HepG2 (cell line): Measurements from ENCODE around the gene AADACL4. TPM values are rescaled to one million over a fixed set of nuclear protein-coding genes. Genes with fewer than 3 reads are reported as not detected.

ENCODE experiments used
- BRD4 ChIP-seq: sonication (generic); formaldehyde crosslinking; IDR thresholded peaks from 2 replicates; pipeline ENCODE4 v1.4.0; 2020; ENCODE audit warnings: missing genetic modification reagents
- DR1 ChIP-seq: sonication (generic); formaldehyde crosslinking; IDR thresholded peaks from 2 replicates; pipeline ENCODE4 v1.8.0; 2021; ENCODE audit warnings: mild to moderate bottlenecking, missing genetic modification reagents, inconsistent platforms
- ETV6 ChIP-seq: sonication (generic); formaldehyde crosslinking; conservative IDR thresholded peaks from 2 replicates; pipeline ENCODE4 v1.4.0; 2020; ENCODE audit warnings: missing genetic modification reagents
- EZH2 ChIP-seq: conservative IDR thresholded peaks from 2 replicates; pipeline ENCODE4 v1.6.1; 2012; ENCODE audit warnings: mild to moderate bottlenecking, low read depth, low read length, moderate library complexity
- FOXA1 ChIP-seq, 2 experiments: fragments of 450-650 bp in 1 of 2; sonication (generic) in 1 of 2; formaldehyde crosslinking in 1 of 2; IDR thresholded peaks; 2 replicates each; pipeline versions ENCODE4 v1.4.0 to v1.6.1; 2016 to 2020; ENCODE audit warnings: missing genetic modification reagents in 1 of 2
- FOXM1 ChIP-seq: sonication (generic); formaldehyde crosslinking; IDR thresholded peaks from 2 replicates; pipeline ENCODE4 v1.5.0; 2020; ENCODE audit warnings: missing genetic modification reagents
- GTF3A ChIP-seq: sonication (generic); formaldehyde crosslinking; conservative IDR thresholded peaks from 2 replicates; pipeline ENCODE4 v1.4.0; 2020; ENCODE audit warnings: mild to moderate bottlenecking, missing genetic modification reagents
- ISL2 ChIP-seq: sonication (generic); formaldehyde crosslinking; IDR thresholded peaks from 2 replicates; pipeline ENCODE4 v1.5.0; 2020; ENCODE audit warnings: missing genetic modification reagents
- KDM5A ChIP-seq: fragments of 200-600 bp; sonication (generic); IDR thresholded peaks from 2 replicates; pipeline ENCODE4 v1.7.0; 2018; ENCODE audit warnings: antibody characterized with exemption, mild to moderate bottlenecking, low read length, borderline replicate concordance
- MBD4 ChIP-seq: IDR thresholded peaks from 2 replicates; pipeline ENCODE4 v1.6.1; 2012; ENCODE audit warnings: low read length, inconsistent platforms, borderline replicate concordance
- MED13 ChIP-seq: sonication (generic); formaldehyde crosslinking; IDR thresholded peaks from 2 replicates; pipeline ENCODE4 v1.5.0; 2020; ENCODE audit warnings: missing genetic modification reagents
- MIXL1 ChIP-seq: IDR thresholded peaks from 2 replicates; pipeline ENCODE4 v1.6.1; 2016
- RARG ChIP-seq: sonication (generic); formaldehyde crosslinking; IDR thresholded peaks from 2 replicates; pipeline ENCODE4 v1.4.0; 2020; ENCODE audit warnings: low read depth, mild to moderate bottlenecking, missing genetic modification reagents
- SNRNP70 ChIP-seq: fragments of 200-400 bp; formaldehyde crosslinking; IDR thresholded peaks from 2 replicates; pipeline ENCODE4 v1.6.1; 2017; ENCODE audit warnings: mild to moderate bottlenecking, low read depth, low read length, moderate library complexity
- ZNF264 ChIP-seq: sonication (generic); formaldehyde crosslinking; IDR thresholded peaks from 2 replicates; pipeline ENCODE4 v1.4.0; 2020; ENCODE audit warnings: missing genetic modification reagents
- ZNF296 ChIP-seq: sonication (generic); formaldehyde crosslinking; conservative IDR thresholded peaks from 2 replicates; pipeline ENCODE4 v1.5.0; 2020; ENCODE audit warnings: mild to moderate bottlenecking, missing genetic modification reagents
- ZNF441 ChIP-seq: sonication (generic); formaldehyde crosslinking; IDR thresholded peaks from 2 replicates; pipeline ENCODE4 v1.7.0; 2021; ENCODE audit warnings: missing genetic modification reagents, borderline replicate concordance
- ZNF562 ChIP-seq: sonication (generic); formaldehyde crosslinking; IDR thresholded peaks from 2 replicates; pipeline ENCODE4 v1.8.0; 2022; ENCODE audit warnings: missing genetic modification reagents, borderline replicate concordance
- ZNF569 ChIP-seq: sonication (generic); formaldehyde crosslinking; IDR thresholded peaks from 2 replicates; pipeline ENCODE4 v1.5.0; 2020; ENCODE audit warnings: mild to moderate bottlenecking, missing genetic modification reagents, moderate library complexity, borderline replicate concordance
- ZNF619 ChIP-seq: sonication (generic); formaldehyde crosslinking; IDR thresholded peaks from 2 replicates; pipeline ENCODE4 v1.4.0; 2020; ENCODE audit warnings: mild to moderate bottlenecking, missing genetic modification reagents
- ZNF776 ChIP-seq: sonication (generic); formaldehyde crosslinking; IDR thresholded peaks from 2 replicates; pipeline ENCODE4 v1.4.0; 2020; ENCODE audit warnings: mild to moderate bottlenecking, missing genetic modification reagents
- ZSCAN22 ChIP-seq: sonication (generic); formaldehyde crosslinking; IDR thresholded peaks from 2 replicates; pipeline ENCODE4 v1.4.0; 2020; ENCODE audit warnings: mild to moderate bottlenecking, missing genetic modification reagents
- polyA plus RNA-seq, 8 experiments: library from polyadenylated mRNA; depleted of rRNA in 3 of 8; stranded (reverse) in 7 of 8; unstranded in 1 of 8; fragments of >200 nt; fragmentation: Illumina TruSeq in 4 of 8; extraction: Trizol in 4 of 8; gene quantifications; 2 replicates each; pipeline versions ENCODE4 v1.2.1 to v1.2.3, GENCODE V29; 2011 to 2016; ENCODE audit warnings: low read depth in 4 of 8, missing spikeins in 1 of 8, mixed read lengths in 1 of 8; ENCODE audit not compliant: insufficient read depth in 1 of 8
- total RNA-seq, 5 experiments: library from RNA; depleted of rRNA; stranded (reverse); fragments of >200 nt; fragmentation: Illumina TruSeq; extraction: Trizol; gene quantifications; 2 replicates each; pipeline ENCODE4 v1.2.3, GENCODE V29; 2016; ENCODE audit warnings: low read depth in 1 of 5
- TF ChIP-seq, protein P1 (sequence below): sonication (generic); formaldehyde crosslinking; IDR thresholded peaks from 2 replicates; pipeline ENCODE4 v1.4.0; 2020; ENCODE audit warnings: mild to moderate bottlenecking, missing genetic modification reagents
- TF ChIP-seq, protein P2 (sequence below): sonication (generic); formaldehyde crosslinking; IDR thresholded peaks from 2 replicates; pipeline ENCODE4 v1.5.0; 2020; ENCODE audit warnings: mild to moderate bottlenecking, missing genetic modification reagents
- TF ChIP-seq, protein P3 (sequence below): sonication (generic); formaldehyde crosslinking; IDR thresholded peaks from 2 replicates; pipeline ENCODE4 v1.4.0; 2020; ENCODE audit warnings: missing genetic modification reagents, borderline replicate concordance

AADACL4 gene
- total and polyA plus RNA-seq, 2 of the 13 experiments (the other 11 are each of a cell fraction or from before 2014, with no cell fraction given), result not detected

DNA sequence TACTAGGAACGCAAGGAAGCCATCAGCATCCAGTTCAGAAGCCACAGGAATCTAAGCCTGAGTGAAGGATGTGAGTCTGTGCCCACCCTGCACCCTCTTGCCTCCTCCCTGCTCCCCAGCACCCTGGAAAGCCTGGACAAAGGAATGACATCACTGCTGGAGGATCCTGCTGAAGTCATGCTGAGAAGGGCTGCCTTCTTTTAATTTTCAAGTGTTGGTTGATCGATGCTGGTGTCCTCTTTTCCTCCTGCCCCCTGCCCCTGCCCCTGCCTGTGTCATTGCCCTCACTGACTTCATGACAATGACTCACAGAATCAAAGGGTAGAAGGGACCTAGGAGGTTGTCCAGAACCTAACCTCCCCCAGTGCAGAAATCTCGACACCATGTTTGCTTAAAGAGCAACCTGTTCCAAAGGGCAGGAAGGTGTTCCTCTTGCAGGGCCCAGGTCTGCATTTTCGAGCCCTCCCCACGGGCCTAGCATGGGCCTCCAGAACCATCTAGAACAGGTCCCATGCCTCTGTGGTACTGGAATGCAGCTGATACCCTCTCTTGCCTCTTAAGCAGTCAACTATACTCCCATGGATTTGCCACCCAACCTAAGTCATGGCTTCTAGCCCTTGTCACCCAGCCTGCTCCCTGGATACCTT lies 35.5 kb upstream of the AADACL4 start (continued):
- TF ChIP-seq ZNF562 (CRISPR knock-in tag) (no peak), ZNF296 (no peak), GTF3A (CRISPR knock-in tag) (no peak), ZSCAN22 (CRISPR knock-in tag) (no peak), MED13 (CRISPR knock-in tag) (no peak), KDM5A (no peak), FOXA1 (IDR thresholded peaks at IDR 0.05) (no peak), FOXA1 (CRISPR knock-in tag; IDR thresholded peaks at IDR 0.05) (peak; percentile 78), RARG (CRISPR knock-in tag) (no peak), SNRNP70 (no peak), ZNF776 (CRISPR knock-in tag) (no peak), ZNF441 (CRISPR knock-in tag) (no peak), ZNF619 (CRISPR knock-in tag) (no peak), BRD4 (CRISPR knock-in tag) (no peak), FOXM1 (no peak), EZH2 (no peak), ZNF569 (CRISPR knock-in tag) (no peak), ETV6 (CRISPR knock-in tag) (no peak), MIXL1 (CRISPR knock-in tag) (no peak), ZNF264 (CRISPR knock-in tag) (no peak), MBD4 (no peak), ISL2 (no peak), DR1 (CRISPR knock-in tag) (no peak)
- TF ChIP-seq, protein P1, sequence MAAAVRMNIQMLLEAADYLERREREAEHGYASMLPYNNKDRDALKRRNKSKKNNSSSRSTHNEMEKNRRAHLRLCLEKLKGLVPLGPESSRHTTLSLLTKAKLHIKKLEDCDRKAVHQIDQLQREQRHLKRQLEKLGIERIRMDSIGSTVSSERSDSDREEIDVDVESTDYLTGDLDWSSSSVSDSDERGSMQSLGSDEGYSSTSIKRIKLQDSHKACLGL (CRISPR knock-in tag), result no peak
- TF ChIP-seq, protein P2, sequence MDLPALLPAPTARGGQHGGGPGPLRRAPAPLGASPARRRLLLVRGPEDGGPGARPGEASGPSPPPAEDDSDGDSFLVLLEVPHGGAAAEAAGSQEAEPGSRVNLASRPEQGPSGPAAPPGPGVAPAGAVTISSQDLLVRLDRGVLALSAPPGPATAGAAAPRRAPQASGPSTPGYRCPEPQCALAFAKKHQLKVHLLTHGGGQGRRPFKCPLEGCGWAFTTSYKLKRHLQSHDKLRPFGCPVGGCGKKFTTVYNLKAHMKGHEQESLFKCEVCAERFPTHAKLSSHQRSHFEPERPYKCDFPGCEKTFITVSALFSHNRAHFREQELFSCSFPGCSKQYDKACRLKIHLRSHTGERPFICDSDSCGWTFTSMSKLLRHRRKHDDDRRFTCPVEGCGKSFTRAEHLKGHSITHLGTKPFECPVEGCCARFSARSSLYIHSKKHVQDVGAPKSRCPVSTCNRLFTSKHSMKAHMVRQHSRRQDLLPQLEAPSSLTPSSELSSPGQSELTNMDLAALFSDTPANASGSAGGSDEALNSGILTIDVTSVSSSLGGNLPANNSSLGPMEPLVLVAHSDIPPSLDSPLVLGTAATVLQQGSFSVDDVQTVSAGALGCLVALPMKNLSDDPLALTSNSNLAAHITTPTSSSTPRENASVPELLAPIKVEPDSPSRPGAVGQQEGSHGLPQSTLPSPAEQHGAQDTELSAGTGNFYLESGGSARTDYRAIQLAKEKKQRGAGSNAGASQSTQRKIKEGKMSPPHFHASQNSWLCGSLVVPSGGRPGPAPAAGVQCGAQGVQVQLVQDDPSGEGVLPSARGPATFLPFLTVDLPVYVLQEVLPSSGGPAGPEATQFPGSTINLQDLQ (CRISPR knock-in tag), result no peak
- TF ChIP-seq, protein P3, sequence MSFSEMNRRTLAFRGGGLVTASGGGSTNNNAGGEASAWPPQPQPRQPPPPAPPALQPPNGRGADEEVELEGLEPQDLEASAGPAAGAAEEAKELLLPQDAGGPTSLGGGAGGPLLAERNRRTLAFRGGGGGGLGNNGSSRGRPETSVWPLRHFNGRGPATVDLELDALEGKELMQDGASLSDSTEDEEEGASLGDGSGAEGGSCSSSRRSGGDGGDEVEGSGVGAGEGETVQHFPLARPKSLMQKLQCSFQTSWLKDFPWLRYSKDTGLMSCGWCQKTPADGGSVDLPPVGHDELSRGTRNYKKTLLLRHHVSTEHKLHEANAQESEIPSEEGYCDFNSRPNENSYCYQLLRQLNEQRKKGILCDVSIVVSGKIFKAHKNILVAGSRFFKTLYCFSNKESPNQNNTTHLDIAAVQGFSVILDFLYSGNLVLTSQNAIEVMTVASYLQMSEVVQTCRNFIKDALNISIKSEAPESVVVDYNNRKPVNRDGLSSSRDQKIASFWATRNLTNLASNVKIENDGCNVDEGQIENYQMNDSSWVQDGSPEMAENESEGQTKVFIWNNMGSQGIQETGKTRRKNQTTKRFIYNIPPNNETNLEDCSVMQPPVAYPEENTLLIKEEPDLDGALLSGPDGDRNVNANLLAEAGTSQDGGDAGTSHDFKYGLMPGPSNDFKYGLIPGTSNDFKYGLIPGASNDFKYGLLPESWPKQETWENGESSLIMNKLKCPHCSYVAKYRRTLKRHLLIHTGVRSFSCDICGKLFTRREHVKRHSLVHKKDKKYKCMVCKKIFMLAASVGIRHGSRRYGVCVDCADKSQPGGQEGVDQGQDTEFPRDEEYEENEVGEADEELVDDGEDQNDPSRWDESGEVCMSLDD (CRISPR knock-in tag), result no peak
